ENCODE results near the gene MED19.

- TF ChIP-seq, protein P1, sequence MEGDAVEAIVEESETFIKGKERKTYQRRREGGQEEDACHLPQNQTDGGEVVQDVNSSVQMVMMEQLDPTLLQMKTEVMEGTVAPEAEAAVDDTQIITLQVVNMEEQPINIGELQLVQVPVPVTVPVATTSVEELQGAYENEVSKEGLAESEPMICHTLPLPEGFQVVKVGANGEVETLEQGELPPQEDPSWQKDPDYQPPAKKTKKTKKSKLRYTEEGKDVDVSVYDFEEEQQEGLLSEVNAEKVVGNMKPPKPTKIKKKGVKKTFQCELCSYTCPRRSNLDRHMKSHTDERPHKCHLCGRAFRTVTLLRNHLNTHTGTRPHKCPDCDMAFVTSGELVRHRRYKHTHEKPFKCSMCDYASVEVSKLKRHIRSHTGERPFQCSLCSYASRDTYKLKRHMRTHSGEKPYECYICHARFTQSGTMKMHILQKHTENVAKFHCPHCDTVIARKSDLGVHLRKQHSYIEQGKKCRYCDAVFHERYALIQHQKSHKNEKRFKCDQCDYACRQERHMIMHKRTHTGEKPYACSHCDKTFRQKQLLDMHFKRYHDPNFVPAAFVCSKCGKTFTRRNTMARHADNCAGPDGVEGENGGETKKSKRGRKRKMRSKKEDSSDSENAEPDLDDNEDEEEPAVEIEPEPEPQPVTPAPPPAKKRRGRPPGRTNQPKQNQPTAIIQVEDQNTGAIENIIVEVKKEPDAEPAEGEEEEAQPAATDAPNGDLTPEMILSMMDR (conservative IDR thresholded peaks at IDR 0.05 in 1 of 2, IDR thresholded peaks at IDR 0.05 in 1 of 2; ENCODE audit: low read depth in 1 of 2, low read length in 2 of 2) = no peak
- no peak for TF ChIP-seq EZH2 (IDR thresholded peaks at IDR 0.05; ENCODE audit: low read length, missing control alignments)
Observed at GRCh38 chr11:57745206-57745605, 33.2 kb upstream of the MED19 start.

All from fibroblast of lung (primary cell).